ENCODE measurements around the gene PPME1. TPM values are rescaled to one million over a fixed set of nuclear protein-coding genes. Genes with fewer than 3 reads are reported as not detected.

Gene PPME1
- total RNA-seq, 1 donor from 2014 or later = 55.7 TPM

DNA sequence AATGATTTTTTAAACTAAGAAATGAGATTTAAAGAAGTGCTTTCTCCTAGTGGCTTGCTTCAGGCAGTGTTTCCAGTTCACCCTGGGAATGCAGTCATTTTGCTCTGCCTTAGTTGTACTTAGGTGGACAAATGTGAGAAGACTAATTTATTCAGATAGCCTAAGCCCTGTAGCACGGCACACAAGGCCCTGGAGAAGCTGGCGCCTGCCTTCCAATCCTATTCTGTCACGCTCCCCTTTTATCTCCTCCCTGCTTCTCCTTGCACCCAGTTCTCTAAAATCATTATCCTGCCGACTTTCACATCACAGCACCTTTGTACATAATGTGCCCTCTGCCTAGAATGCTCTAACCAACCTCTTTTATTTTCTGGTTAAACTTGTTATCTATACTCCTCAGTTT lies 64.0 kb downstream of the PPME1 start:
- Mint-ChIP-seq H3K4me1 (no peaks in the 10 kb centered on the region), H3K27ac (no peak overlapping the region), H3K27me3 (ENCODE audit: insufficient read depth, low read depth) (no peaks in the 10 kb centered on the region), H3K36me3 (peaks cover 13% of the 10 kb centered on the region), H3K4me3 (no peak overlapping the region), H3K9me3 (no peaks in the 10 kb centered on the region)
- no peaks in the 10 kb centered on the region for H3F3A ChIP-seq (ENCODE audit: low read depth)
- H2AFZ ChIP-seq (replicated peaks) = no peak overlapping the region
- H4K20me1 ChIP-seq (ENCODE audit: low read depth) = no peaks in the 10 kb centered on the region
- H3K79me2 ChIP-seq (ENCODE audit: low read depth) = no peaks in the 10 kb centered on the region
- H3K27ac ChIP-seq = no peak overlapping the region
- DNase-seq (ENCODE audit: low spot score) = no peak
- H3K9me3 ChIP-seq (ENCODE audit: low read depth) = no peaks in the 10 kb centered on the region
- no peak overlapping the region for H3K9ac ChIP-seq
- TF ChIP-seq, protein P1, sequence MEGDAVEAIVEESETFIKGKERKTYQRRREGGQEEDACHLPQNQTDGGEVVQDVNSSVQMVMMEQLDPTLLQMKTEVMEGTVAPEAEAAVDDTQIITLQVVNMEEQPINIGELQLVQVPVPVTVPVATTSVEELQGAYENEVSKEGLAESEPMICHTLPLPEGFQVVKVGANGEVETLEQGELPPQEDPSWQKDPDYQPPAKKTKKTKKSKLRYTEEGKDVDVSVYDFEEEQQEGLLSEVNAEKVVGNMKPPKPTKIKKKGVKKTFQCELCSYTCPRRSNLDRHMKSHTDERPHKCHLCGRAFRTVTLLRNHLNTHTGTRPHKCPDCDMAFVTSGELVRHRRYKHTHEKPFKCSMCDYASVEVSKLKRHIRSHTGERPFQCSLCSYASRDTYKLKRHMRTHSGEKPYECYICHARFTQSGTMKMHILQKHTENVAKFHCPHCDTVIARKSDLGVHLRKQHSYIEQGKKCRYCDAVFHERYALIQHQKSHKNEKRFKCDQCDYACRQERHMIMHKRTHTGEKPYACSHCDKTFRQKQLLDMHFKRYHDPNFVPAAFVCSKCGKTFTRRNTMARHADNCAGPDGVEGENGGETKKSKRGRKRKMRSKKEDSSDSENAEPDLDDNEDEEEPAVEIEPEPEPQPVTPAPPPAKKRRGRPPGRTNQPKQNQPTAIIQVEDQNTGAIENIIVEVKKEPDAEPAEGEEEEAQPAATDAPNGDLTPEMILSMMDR (IDR thresholded peaks at IDR 0.05) = no peak
- no peak for TF ChIP-seq EZH2 (IDR thresholded peaks at IDR 0.05)
- no peak for TF ChIP-seq EZH2phosphoT487 (IDR thresholded peaks at IDR 0.05)
- H3K4me2 ChIP-seq = no peak overlapping the region
- H3K4me3 ChIP-seq = no peak overlapping the region
- no peaks in the 10 kb centered on the region for H3K27me3 ChIP-seq
- H3K4me1 ChIP-seq = no peaks in the 10 kb centered on the region
- H3K36me3 ChIP-seq = peaks cover 9% of the 10 kb centered on the region

DNA sequence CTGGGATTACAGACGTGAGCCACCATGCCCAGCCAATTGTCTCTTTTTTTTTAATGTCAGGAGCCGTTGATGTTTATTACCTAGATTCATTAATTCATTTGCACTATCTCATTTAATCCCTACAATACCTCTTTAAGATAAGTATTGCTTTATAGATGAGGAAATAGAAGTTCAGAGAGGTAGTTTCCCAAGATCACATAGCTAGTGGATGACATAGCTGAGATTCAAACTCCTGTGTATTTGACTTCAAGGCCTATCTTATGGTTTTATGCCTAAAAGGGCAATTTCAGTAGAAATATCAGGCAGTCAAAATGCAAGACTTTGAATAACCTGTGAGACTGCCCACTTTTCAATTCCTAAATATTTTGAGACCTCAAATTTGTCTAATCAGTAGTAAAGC lies 66.5 kb downstream of the PPME1 start:
- TF ChIP-seq, protein P1 (IDR thresholded peaks at IDR 0.05) = no peak
- no peak for TF ChIP-seq EZH2phosphoT487 (IDR thresholded peaks at IDR 0.05)
- no peak for TF ChIP-seq EZH2 (IDR thresholded peaks at IDR 0.05)
- H3K4me3 ChIP-seq = no peak overlapping the region
- no peaks in the 10 kb centered on the region for H3K9me3 Mint-ChIP-seq

DNA sequence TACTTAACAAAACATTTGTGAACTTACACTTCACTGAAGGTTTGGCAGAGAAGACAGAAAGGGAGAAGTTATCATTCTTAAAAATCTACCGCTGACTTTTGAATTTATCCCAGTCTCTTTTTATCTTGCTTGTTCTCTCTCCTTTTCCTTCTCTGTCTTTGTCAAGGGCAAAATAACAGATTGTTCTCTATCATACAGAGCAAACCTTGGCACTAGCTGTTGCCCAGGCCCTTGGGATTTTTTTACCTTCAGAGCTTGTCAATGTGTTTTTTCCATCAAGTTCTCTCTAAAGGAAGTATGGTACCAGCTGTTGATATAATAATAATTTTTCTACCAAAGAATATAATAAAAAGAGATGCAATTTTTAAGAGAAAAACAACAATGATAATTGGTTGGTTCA lies 67.2 kb downstream of the PPME1 start:
- no peak overlapping the region for H3K4me3 Mint-ChIP-seq
- H3K4me1 ChIP-seq = no peaks in the 10 kb centered on the region
- no peaks in the 10 kb centered on the region for H3K9me3 Mint-ChIP-seq
- H3K27ac Mint-ChIP-seq = no peak overlapping the region
- no peaks in the 10 kb centered on the region for H3K9me3 ChIP-seq (ENCODE audit: low read depth)
- H3K27me3 Mint-ChIP-seq (ENCODE audit: insufficient read depth, low read depth) = no peaks in the 10 kb centered on the region
- no peaks in the 10 kb centered on the region for H3F3A ChIP-seq (ENCODE audit: low read depth)
- no peak overlapping the region for H2AFZ ChIP-seq (replicated peaks)
- DNase-seq (ENCODE audit: low spot score) = no peak
- H3K27ac ChIP-seq = no peak overlapping the region
- no peak overlapping the region for H3K4me3 ChIP-seq
- H3K4me1 Mint-ChIP-seq = no peaks in the 10 kb centered on the region
- H3K27me3 ChIP-seq = no peaks in the 10 kb centered on the region
- no peak overlapping the region for H3K9ac ChIP-seq
- peaks cover 20% of the 10 kb centered on the region for H3K36me3 Mint-ChIP-seq
- no peaks in the 10 kb centered on the region for H4K20me1 ChIP-seq (ENCODE audit: low read depth)
- TF ChIP-seq EZH2 (IDR thresholded peaks at IDR 0.05) (no peak), EZH2phosphoT487 (IDR thresholded peaks at IDR 0.05) (no peak)
- TF ChIP-seq, protein P1 (IDR thresholded peaks at IDR 0.05) = no peak
- H3K4me2 ChIP-seq = no peak overlapping the region
- peaks cover 15% of the 10 kb centered on the region for H3K36me3 ChIP-seq
- no peaks in the 10 kb centered on the region for H3K79me2 ChIP-seq (ENCODE audit: low read depth)

More for the DNA sequence above, 66.5 kb downstream of the PPME1 start:
- no peaks in the 10 kb centered on the region for H3K27me3 ChIP-seq
- no peaks in the 10 kb centered on the region for H4K20me1 ChIP-seq (ENCODE audit: low read depth)
- H2AFZ ChIP-seq (replicated peaks) = no peak overlapping the region
- H3K9ac ChIP-seq = no peak overlapping the region
- peaks cover 15% of the 10 kb centered on the region for H3K36me3 ChIP-seq
- Mint-ChIP-seq H3K27me3 (ENCODE audit: insufficient read depth, low read depth) (no peaks in the 10 kb centered on the region), H3K36me3 (peaks cover 20% of the 10 kb centered on the region), H3K4me3 (no peak overlapping the region), H3K27ac (no peak overlapping the region), H3K4me1 (no peaks in the 10 kb centered on the region)
- no peaks in the 10 kb centered on the region for H3F3A ChIP-seq (ENCODE audit: low read depth)
- DNase-seq (ENCODE audit: low spot score) = no peak
- no peaks in the 10 kb centered on the region for H3K9me3 ChIP-seq (ENCODE audit: low read depth)
- no peak overlapping the region for H3K27ac ChIP-seq
- no peaks in the 10 kb centered on the region for H3K4me1 ChIP-seq
- no peak overlapping the region for H3K4me2 ChIP-seq
- no peaks in the 10 kb centered on the region for H3K79me2 ChIP-seq (ENCODE audit: low read depth)

Measured in neural progenitor cell (in vitro differentiated cells).